ENCODE measurements around the gene BEST3. TPM values are rescaled to one million over a fixed set of nuclear protein-coding genes. Genes with fewer than 3 reads are reported as not detected.

BEST3 gene
- total RNA-seq, 1 donor from 2014 or later: 0.55 TPM

DNA sequence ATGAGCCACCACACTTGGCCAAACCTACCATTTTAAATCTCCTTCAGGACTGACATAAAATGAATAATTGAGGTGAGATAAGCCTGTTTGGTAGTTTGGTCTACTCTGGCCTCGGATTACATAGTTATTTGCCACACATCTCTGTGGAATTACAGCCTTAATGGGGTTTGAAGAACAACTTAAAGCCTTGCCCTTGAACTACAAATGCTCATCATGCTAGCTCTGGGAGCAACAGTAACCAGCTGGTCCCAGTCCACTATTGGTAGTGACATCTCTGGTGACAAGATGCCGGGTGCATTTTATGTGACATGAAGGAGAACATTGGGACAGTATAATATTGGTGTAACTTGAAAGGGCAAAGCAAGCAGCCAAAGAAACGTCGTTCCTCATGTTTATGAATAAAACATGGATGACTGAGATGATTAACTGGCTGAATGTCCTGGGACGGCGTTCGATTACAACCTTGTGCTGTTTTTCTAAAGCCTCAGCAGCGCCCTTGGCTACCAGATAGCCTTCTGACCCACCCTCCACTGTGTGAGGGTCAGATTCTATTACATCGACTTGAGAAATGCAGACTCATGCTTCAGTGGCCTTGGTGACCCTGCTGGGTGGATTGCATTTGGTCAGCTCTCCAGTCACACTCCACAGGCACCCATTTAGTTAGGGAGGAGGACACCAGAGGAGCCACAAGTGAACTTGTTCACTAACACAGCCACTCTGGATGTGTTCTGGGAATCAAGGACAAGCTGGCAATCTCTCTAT, 41.5 kb downstream of the BEST3 start:
- intact Hi-C loops (cut with micrococcal nuclease): no loop called here
- DNase-seq: no peak
- peak; percentile 44 for ATAC-seq

DNA sequence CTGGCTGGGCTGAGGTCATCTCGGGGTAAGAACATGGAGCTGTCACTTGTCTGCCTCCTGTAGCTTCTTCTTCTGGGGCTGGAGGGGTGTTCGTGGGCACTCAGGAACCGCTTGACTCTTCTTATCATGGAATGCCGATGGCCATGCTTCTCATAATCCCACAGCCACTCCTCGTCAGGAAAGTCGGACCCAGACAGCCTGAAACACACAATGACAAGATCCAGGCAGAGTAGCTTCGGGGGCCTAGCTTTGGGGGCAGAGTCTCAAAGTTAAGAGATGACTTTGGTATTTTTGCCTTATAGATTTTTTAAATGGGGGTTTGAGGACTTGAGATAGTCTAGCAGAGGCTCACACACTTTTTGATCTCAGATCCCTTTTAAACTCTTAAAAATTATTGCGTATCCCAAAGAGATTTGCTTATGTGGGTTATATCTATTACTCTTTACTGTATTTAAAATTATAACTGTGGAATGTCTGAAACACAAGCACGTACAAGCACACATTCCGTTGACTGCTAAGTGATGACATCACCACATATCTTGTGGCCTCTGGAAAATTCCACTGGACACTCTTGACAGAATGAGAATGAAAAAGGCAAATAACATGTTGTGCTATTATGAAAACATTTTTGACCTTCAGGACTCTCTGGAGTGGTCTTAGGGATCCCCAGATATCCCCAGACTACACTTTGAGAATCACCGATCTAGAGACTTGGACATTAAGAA, 43.3 kb downstream of the BEST3 start:
- ATAC-seq: peak; percentile 38
- intact Hi-C loops (cut with micrococcal nuclease): no loop called here

DNA sequence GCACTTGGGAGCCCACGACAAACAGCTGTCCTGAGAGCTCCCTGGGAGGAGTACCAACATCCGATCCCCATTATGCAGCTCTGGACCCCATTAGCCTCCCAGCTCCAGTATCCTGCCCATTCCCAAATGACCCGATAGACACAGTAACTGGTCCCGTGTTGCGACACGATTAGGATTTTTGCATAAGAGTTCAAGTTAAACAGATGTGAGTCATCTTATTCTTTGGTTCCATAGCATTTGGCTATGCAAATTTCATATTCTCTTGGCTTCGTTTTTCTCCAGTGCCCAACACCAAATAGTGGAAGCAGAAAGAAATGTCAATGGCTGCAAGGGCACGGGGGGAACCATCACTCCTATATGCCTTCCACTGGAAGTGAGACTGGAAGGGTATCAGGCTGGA, 45.4 kb downstream of the BEST3 start:
- DNase-seq (no peak), ATAC-seq (no peak)
- intact Hi-C loops (cut with micrococcal nuclease): no loop called here

More for the DNA sequence above, 43.3 kb downstream of the BEST3 start:
- DNase-seq: no peak

DNA sequence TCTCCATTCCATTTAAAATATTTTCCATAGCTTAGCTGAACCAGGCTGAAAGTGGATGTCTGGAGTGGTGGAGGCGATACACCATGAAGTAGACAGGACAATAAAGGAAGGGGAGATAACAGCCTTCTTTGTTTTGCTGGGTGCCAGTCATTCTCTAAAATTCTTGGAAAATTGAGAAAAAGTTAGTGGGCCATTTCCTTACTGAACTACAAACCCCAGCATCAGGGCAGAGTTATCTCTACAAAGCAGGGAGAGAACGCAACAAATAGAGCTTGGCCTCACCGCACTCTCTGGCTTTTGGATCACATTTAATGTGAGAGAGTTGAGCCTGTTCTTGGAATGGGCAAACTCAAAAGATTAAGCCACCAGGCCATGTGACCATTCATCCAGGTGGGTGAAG, 47.2 kb downstream of the BEST3 start:
- ATAC-seq: no peak
- intact Hi-C loops (cut with micrococcal nuclease): no loop called here

DNA sequence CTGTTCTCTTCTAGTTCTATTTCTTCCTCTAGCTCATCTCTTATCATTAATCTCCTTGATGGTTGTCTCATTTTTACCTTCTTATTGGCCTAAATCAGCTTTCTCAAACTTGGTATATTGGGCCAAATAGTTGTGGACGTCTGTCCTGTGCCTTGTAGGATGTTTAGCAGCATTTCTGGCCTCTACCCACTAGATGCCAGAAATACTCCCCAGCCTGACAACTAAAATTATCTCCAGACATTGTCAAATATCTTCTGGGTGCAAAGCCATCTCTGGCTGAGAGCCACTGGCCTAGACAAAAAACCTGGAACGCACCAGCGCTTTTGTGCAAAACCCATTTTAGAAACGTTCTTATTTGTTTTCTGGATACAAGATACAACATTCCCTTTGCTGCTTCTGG, 49.6 kb downstream of the BEST3 start:
- peak; percentile 13 for ATAC-seq
- no peak for DNase-seq
- intact Hi-C loops (cut with micrococcal nuclease): no loop called here

More for the DNA sequence above, 47.2 kb downstream of the BEST3 start:
- no peak for DNase-seq

DNA sequence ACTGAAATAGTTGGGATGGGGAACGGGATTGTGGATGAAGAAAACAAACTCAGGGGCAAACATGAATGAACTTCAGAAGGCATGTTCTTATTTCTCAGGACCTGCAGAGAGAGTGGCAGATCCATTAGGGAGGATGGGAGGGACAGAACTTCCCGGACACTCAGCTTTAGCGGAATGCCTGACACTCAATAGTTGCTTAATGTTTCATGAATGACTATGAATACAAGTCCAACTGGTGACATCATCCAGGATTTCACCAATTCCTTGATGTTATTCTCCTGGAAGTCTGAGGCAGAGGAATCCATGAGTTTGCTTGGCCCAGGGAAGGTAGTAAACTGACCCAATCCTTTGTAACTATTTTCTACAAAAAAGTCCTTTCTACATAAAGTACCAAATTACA, 50.6 kb downstream of the BEST3 start:
- no peak for DNase-seq
- intact Hi-C loops (cut with micrococcal nuclease): no loop called here
- ATAC-seq: no peak

DNA sequence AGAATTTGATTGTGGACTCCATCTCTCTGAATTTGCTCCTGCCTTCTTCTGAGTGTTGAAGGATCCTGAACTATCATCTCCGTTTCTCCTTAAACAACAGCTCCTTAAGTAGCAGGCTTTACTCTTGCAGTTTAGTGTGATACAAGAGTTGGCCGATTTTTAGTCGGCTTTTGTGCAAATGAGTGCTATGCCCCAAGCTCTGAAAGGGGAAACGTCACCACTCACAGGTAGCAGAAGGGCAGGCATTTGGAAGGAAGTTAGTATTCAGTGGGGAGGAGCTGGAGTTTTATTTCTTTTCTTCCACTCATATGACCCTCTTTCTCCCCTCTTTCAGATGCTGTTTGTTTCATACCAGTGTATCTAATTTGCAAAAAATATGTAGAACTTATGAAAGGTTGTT, 51.9 kb downstream of the BEST3 start:
- ATAC-seq (no peak), DNase-seq (no peak)
- intact Hi-C loops (cut with micrococcal nuclease): no loop called here

DNA sequence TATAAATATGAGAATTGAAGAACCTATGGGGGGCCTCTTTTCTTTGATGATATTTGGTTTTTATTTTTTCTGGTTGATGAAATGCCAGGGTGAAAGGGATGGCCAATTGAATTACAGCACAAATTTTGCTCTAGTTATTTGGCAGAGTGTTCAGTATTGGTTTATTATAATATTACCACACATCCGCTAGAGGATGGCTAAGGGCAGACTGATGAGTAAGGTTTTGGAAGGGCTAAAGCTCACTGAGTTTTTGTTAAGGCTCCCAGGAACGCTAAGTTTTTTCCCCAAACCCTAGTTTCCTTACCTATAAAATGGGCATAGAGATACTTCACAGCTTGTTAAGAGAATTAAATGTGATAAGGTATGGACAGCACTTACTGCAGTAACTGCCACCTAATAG, 54.1 kb downstream of the BEST3 start:
- DNase-seq (no peak), ATAC-seq (no peak)
- intact Hi-C loops (cut with micrococcal nuclease): no loop called here

DNA sequence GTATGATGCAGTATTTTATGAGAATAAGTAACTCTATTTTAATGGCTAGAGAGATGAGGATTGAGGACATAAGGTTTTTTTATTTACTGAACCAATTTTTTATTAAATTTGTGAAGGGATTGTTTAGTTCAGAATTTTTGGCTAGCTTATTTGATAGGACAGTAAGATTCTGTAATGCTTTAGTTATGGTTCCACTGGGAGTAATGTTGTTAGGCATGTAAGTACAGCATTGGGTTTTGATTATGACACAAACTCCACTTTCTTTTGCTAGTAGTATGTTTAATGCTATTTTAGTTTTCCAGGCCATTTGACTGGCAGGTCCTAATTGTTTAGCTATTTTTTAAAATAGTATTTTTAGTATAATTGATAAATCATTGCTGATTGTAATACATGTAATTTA, 54.6 kb downstream of the BEST3 start:
- ATAC-seq (no peak), DNase-seq (no peak)
- intact Hi-C loops (cut with micrococcal nuclease): no loop called here

DNA sequence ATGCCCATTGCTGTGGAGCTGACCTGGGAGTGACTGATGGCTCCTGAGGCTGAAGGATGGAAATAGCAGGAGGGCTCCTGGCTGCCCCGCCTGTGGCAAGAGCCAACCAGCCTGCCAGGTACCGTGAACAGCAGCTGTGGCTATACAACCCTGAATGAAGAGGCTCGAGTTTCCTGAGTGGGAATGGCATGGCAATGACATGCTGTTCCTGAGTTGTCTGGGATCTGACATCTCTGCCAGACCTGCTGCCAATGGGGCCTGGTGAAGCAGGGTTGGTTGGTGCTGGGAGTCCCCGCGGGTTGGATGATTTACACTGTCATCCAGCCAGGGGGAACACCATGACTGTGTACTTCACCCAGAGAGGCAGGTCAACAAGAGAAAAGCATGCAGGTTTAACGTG, 56.6 kb downstream of the BEST3 start:
- DNase-seq (peak; percentile 65), ATAC-seq (peak; percentile 97)
- intact Hi-C loops (cut with micrococcal nuclease): no loop called here

DNA sequence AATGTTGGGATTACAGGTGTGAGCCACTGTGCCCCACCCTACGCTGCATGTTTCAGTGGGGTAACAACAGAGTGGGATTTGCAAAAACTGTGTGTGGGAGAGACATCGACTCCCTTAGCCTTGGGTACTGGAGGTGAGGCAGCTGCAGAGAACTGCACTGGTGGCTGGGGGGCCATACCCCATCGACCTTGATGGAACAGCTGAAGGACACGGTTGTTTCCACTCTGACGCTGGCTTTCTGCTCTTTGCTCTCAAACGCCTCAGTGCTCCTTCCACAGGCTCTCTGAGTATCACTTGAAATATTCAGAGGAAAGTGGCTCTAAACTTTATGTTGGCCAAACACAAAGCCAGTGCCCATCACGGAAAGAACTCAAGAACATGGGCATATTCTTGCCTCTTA, 57.6 kb downstream of the BEST3 start:
- DNase-seq (no peak), ATAC-seq (no peak)
- intact Hi-C loops (cut with micrococcal nuclease): no loop called here

DNA sequence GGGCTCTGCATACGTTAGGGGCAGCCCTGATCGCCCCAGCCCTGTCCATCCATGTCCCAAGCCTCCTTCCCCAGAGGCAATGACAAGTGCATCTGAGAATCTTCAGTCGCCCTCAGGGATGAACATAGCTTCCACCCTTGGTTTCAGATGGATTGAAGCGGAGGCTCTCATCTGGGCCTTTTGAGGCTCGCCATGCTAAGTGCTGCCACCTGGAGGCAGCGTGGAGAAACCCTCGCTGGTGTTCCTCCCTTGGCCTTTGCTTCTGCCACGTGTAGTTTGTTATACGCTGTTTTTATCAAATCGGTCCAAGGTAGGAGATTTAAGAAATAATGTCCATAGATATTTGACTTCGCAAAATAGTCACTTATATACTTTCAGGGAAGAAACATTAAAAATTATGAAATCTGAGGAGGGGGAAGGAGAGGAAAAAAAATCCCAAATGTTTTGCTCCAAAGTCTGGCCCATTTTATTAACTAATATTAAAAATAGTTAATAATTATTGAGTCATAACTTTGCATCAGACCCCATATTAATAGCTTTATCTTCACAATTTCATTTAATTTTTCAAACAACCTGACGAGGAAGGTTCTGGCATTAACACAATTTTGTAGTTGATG, 59.6 kb downstream of the BEST3 start:
- peak; percentile 50 for ATAC-seq
- intact Hi-C loops (cut with micrococcal nuclease): no loop called here

DNA sequence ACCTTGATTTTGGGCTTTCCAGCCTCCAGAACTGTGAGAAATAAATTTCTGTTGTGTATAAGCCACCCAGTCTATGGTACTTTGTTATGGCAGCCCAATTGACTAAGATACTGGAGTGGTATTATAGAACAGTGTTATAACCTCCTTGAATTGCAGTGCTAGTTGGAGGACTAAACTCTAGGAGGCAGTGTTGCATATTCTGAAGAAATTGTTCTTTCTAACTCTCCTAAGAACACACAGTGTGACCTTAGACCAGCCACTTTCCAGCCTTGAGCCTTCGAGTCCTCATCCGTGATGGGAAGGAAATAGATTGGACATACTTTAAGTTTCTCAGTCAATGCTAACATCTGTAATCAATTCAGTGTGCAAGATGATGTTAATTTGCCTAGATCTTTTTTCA, 66.0 kb downstream of the BEST3 start:
- ATAC-seq: no peak
- no peak for DNase-seq
- intact Hi-C loops (cut with micrococcal nuclease): no loop called here

More for the DNA sequence above, 59.6 kb downstream of the BEST3 start:
- DNase-seq: peak; percentile 78

DNA sequence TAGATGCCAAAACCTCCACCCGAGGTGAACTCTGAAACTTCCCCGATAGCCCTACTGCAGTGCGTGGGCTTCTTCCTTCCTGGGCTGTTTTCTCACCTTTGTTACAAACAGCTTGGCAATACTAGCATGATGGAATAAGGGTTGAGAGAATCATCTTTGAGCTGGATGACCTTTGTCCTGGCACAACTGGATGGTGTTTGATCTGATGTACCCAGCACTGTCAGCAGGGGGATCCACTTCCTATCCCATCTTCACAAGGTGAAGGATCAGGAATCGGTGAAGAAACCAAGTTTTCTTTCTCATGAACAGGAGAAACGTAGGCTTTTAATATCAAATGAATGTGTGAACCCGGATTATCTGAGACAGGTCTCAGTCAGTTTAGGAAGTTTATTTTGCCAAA, 68.9 kb downstream of the BEST3 start:
- DNase-seq (no peak), ATAC-seq (no peak)
- intact Hi-C loops (cut with micrococcal nuclease): no loop called here

DNA sequence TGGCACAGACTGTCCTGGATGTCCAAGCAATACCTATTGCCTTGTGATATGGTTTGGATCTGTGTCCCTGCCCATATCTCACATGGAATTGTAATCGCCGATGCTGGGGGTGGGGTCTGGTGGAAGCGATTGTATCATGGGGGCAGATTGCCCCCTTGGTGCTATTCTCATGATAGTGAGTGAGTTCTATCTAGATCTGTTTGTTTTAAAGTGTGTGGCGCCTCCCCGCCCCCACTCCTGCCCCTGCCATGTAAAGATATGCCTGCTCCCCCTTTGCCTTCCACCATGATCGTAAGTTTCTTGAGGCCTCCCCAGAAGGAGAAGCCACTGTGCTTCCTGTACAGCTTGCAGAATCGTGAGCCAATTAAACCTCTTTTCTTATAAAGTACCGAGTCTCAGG, 71.6 kb downstream of the BEST3 start:
- intact Hi-C loops (cut with micrococcal nuclease): no loop called here
- no peak for ATAC-seq
- DNase-seq: no peak

DNA sequence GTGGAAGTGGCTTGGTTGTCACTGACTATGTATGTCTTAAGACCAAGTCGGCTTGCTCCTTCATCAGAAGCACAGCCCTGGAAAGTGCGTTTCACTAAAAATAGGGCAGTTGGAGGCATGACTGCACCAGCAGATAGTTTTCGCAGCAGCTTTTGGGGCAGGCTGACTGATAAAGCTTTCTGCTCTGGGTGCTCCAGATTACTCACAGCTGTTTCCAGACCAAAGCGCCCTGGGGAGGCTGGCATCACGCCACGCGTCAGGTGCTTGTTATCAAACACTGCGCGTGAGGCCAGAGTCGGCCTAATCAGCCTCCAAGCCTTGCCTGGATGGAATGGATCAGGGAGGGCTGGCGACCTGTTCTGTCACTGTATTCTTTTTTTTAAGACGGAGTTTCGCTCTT, 75.1 kb downstream of the BEST3 start:
- intact Hi-C loops (cut with micrococcal nuclease): no loop called here
- peak; percentile 92 for DNase-seq
- peak; percentile 92 for ATAC-seq

DNA sequence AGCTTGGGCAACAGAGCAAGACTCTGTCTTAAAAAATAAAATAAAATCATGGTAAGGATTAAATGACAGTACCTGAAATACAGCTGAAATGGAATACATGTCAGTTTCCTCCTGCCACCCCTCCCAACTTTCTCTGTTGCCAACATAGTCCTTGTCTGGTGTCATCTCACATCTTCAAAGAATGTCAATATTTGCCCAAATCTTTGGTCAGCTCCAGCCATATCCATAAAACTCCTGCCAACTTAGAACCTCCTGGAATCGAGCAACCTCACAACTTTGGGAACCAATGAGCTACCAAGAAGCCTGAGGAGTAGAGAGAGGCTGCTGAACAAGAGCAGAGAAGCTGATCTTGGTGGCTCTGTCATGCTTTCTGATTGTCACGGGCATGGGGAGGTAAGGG, 77.6 kb downstream of the BEST3 start:
- intact Hi-C loops (cut with micrococcal nuclease): no loop called here
- no peak for ATAC-seq
- no peak for DNase-seq

DNA sequence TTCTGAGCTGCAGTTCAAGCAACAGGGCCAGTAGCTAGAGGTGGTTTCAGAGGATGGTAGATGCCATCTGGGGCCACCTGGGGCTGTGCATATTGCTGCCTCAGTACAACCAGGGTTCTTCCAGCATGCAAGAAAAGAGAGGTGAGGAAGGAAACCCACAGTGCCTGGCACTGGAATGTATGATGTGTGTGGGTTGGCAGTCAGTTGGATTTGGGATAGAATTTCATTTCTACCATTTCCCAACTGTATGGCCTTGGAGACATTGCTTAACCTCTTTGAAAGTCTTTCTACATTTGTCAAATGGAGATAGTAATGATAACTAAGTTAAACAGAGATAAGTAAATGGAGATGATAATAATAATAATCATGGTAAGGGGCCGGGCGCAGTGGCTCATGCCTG, 78.2 kb downstream of the BEST3 start:
- DNase-seq (no peak), ATAC-seq (no peak)
- intact Hi-C loops (cut with micrococcal nuclease): no loop called here

DNA sequence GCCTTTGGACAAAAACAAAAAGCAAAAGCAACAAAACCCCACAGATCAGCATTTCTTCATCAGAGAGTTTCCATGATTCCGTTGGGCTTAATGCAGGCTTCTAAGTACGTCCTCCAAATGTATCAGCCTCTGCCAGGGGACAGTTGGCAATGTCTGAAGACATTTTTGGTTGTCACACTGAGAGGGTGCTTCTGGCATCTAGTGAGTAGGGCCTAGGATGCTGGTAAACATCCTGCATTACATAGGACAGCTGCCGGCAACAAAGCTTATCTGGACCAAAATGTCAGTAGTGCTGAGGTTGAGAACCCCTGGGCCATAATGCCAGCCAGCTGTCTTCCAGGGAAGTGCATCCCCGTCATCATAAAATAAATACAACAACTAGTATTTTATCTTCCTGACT, 79.0 kb downstream of the BEST3 start:
- DNase-seq (no peak), ATAC-seq (peak; percentile 60)
- intact Hi-C loops (cut with micrococcal nuclease): no loop called here

DNA sequence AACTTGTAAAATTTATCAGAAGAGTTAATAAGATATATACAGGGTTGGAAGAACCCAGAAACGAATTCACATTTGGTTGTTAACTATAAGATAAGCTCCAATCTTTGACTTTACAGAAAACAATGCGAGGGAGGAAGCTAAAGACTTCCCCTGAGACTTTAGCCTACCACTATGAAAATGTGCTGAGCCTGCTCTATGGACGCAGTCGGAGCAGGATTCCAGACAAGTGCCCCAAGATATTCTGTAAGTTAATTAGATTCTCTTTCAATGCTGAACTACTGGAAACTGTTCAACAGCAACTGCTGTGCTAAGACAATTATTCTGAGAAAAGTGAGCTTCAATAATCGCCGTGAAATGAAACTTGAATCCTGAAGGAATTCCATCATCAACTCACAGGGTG, 80.1 kb downstream of the BEST3 start:
- DNase-seq (no peak), ATAC-seq (no peak)
- intact Hi-C loops (cut with micrococcal nuclease): no loop called here

DNA sequence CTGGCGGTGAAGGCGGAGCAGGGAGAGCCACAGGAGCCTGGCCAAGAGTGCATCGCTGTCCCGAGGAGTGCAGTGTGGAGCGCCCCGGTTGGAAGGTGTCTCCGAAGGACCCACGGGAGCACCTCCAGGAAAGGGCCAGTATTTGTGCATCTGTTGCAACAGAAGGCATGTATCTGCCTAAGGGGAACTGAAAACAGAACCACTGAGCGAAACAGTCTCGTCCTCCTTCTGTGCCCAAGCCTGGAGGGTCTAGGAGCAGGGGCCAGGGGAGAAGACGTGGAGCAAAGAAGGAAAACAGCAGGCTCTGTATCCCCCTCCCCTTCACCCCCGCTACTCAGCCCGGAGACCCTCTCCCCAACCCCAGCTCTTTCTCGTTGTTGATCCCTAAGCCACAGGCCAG, 83.1 kb downstream of the BEST3 start:
- ATAC-seq (no peak), DNase-seq (no peak)
- intact Hi-C loops (cut with micrococcal nuclease): no loop called here

All from left ventricle myocardium superior (tissue), 1 donor.